NCI-H2227 (cell line): ENCODE data around the gene TNRC6A.

Experiments used
- DNase-seq: peaks from one replicate; lab custom pipeline; 2025; ENCODE audit not compliant: unreplicated experiment; lab: John Stamatoyannopoulos, UW

The TNRC6A gene

DNA sequence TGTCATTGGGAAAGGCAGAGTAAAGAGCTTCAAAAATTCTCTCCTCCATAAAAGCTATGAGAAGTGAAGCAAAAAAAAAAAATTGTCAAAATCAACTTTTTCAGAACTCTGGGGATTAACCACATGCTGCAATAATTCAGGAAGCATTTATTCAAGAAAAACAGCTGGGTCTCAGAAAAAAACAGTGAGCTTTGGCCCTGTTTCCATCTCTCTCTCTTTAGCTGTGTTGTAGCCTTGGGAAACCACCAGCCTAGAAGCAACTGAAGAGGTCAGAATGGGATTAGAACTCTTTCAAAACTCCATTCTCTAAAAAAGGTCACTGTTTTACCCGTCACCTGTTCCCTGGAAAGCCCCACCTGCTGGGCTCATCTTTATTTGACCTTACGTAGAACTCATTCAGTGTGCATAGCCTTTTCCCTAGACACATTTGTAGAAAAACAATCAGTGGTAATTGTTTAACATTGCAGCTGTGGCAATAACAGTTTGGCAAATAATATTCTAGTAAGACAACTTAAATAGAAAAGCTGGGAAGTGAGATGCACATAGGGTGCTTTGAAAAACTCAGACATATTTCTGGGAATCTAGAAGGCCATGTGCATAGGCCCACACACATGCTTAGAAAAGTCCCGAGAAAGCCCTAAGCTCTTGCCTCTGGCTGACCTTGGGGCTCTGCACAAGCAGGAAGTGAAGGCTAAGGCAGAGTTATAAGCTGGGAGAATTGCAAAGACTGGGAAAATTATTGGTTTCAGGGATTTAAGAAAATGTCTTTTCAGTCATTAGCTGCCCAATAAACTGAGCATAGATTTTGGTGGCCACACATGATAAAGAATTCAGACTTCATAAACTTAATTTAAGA is 134.4 kb downstream of the TNRC6A start:
- DNase-seq, result no peak

DNA sequence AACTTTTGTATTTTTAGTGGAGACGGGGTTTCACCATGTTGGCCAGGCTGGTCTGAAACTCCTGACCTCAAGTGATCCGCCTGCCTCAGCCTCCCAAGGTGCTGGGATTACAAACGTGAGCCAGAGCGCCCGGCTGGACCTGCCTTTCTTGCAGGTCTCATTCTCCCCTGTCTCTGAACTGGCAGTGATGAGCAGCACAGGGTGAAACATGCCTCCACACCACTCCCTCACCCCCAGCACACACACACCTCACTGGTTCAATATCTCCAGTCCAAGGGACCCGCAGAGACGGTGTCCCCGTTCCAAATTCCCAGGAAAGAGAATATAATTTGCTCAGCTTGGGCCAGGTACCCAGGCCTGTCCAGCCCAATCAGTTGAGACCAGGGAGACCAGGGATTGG is 139.6 kb downstream of the TNRC6A start:
- no peak for DNase-seq

DNA sequence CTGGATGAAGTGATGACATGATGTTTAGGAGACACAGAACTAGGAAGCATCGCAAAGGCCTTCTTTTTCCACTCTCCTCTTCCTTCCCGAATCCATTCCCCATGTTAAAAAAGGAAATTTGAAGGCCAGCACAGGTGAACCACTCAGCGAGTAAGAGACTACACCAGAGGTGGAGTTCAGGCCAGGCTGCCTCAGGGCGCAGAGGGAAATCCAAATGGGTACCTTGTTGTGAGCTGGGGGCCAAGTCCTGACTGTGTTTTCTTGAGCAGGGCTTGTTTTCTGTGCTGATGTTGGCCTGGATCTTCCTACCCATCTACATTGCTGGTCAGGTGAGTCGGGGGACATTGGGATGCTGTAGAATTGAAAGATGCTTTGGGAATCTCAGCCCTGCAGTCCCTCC is 142.4 kb downstream of the TNRC6A start:
- DNase-seq, result no peak

DNA sequence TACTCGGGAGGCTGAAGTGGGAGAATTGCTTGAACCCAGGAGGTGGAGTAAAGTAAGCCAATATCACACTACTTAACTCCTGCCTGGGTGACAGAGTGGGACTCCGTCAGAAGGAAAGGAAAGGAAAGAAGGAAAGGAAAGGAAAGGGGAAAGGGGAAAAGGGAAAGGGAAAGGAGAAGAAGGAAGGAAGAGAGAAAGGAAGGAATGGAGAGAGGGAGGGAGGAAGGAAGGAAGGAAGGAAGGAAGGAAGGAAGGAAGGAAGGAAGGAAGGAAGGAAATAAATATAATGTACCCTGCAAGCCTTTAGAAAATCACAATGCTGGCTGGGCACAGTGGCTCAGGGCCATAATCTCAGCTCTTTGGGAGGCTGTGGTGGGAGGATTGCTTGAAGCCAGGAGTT is 143.6 kb downstream of the TNRC6A start:
- no peak for DNase-seq

DNA sequence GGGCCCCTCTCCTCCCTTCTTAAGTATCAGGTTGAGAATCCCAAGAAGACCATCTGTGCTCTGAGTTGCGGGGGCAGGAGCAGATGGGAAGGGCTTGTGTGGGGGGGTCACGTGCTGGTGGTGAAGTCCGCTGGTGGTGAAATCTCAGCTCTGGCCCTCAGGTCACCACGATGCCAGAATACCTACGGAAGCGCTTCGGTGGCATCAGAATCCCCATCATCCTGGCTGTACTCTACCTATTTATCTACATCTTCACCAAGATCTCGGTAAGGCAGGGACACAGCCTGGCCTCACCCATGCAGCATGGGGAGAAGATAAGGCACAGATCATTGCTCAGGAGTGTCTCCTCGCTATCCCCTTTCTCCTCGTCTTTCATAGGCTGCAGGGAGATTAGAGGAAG is 146.0 kb downstream of the TNRC6A start:
- DNase-seq, result no peak
